Activated effector memory CD4-positive, alpha-beta T cell treated with anti-CD3 and anti-CD28 coated beads, Interleukin-2, amount 50 U/mL, for 16 hours (primary cell): ENCODE data around the gene BCL2.
A peak's percentile ranks its signal among the peaks of the same experiment; 100 is the strongest.

ENCODE experiments used
- DNase-seq: peaks from one replicate; pipeline ENCODE4 v3.0.0-alpha.2; 2020

Gene BCL2

DNA sequence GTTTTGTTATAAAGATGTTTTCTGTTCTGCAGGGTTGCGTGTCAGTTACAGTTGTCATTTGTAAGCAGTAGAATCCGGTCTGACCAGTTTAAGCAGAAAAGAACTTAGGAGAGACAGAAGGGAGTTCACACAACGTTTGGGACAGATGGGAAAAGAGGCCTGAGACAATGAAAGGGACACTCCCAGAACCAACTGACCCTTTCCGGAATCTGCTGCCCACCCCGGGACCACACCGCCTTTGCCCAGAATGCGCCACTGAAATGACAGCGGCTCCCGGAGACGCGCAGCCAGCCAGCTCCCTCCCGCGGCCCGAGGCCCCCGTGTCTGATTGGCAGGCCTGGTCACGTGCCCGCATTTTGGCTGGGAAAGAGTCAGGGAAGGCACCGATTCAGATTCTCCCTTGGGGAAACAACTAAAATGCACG is 244.6 kb downstream of the BCL2 start:
- DNase-seq, result peak; percentile 83

DNA sequence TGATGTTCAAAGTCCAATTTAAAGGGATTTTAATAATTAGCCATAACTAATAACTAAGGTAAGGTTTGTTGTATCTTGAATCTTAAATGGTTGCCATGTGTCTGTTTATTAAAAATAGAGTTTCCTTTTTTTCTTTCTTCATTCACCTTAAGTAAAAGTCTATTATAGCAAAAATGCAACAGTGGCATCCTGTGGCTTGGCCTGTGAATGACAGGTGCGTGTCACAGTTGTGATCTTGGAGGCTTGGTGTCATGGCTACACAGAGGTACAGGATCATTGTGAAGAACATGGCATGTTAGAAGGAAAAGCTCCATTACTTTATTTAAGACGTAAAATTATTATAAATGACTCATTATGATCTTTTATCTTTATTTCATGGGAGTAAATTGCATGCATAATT is 246.1 kb downstream of the BCL2 start:
- no peak for DNase-seq
